Upper lobe of left lung (tissue), 6 donors: ENCODE results near the gene ANKRD24. TPM values are rescaled to one million over a fixed set of nuclear protein-coding genes. Genes with fewer than 3 reads are reported as not detected.
"Not testable (repeated sequence)": the region's sequence is repeated elsewhere in the genome, so short reads cannot be mapped to it uniquely, and the experiment has no call there.

Experiments used
- ATAC-seq, 2 donors: fragments of 200-7000 bp; cut with Tn5 transposase; one replicate each; pipeline ENCODE4 v1.9.1; 2022; ENCODE audit warnings: mild to moderate bottlenecking in 2 of 2, moderate library complexity in 2 of 2; ENCODE audit not compliant: low FRiP score in 2 of 2
- DNase-seq, 2 donors: peaks; one replicate each; pipeline ENCODE4 v3.0.0-alpha.2; 2019 to 2020
- H3K27ac ChIP-seq, 4 donors: fragments of 200-600 bp; sonication (generic); one replicate each; pipeline ENCODE4 v1.5.1; 2016 to 2019
- H3K27me3 ChIP-seq, 4 donors: fragments of 200-600 bp; sonication (generic); one replicate each; pipeline ENCODE4 v1.5.1; 2017 to 2019
- H3K36me3 ChIP-seq, 4 donors: fragments of 200-600 bp; sonication (generic); one replicate each; pipeline ENCODE4 v1.5.1; 2016 to 2019
- H3K4me1 ChIP-seq, 4 donors: fragments of 200-600 bp; sonication (generic); one replicate each; pipeline ENCODE4 v1.5.1; 2018 to 2019
- H3K4me3 ChIP-seq, 4 donors: fragments of 200-600 bp; sonication (generic); one replicate each; pipeline ENCODE4 v1.5.1; 2017 to 2019; ENCODE audit warnings: mild to moderate bottlenecking in 2 of 4, moderate library complexity in 1 of 4
- H3K9me3 ChIP-seq, 4 donors: fragments of 200-600 bp; sonication (generic); one replicate each; pipeline ENCODE4 v1.5.1; 2018 to 2019
- CTCF ChIP-seq, 6 experiments: fragments of 450-650 bp in 4 of 6; fragments of 200-600 bp in 2 of 6; sonication (generic) in 2 of 6; IDR thresholded peaks; one replicate each; pipeline ENCODE4 v1.5.1; 2016 to 2019; ENCODE audit warnings: antibody characterized with exemption in 6 of 6
- EP300 ChIP-seq, 4 donors: sonication (generic); formaldehyde crosslinking; IDR thresholded peaks; one replicate each; pipeline ENCODE4 v1.5.1; 2017; ENCODE audit warnings: antibody characterized with exemption in 4 of 4, control low read depth in 2 of 4
- POLR2A ChIP-seq, 4 donors: fragments of 450-650 bp; IDR thresholded peaks; one replicate each; pipeline ENCODE4 v1.5.1; 2016 to 2017; ENCODE audit warnings: antibody characterized with exemption in 4 of 4, mild to moderate bottlenecking in 2 of 4
- POLR2AphosphoS5 ChIP-seq, 2 donors: sonication (generic); formaldehyde crosslinking; IDR thresholded peaks; one replicate each; pipeline ENCODE4 v1.5.1; 2017; ENCODE audit warnings: antibody characterized with exemption in 2 of 2
- WGBS, 2 donors: methylation state at CpG; one replicate each; pipeline ENCODE4 v1.1.5; 2017 to 2018; 5-methylcytosine and 5-hydroxymethylcytosine counted together
- total RNA-seq, 6 donors: library from RNA; depleted of rRNA in 4 of 6; stranded (reverse); fragments of >200 nt in 4 of 6; gene quantifications; one replicate each; pipeline versions ENCODE4 v1.1.0 to v1.2.1, GENCODE V29; 2016 to 2021
- donor health status: DM: no; HTN: no; CAD: no; lungs with moderate emphysema.
- donor health status: DM: no; HTN: yes; CAD: no; lungs with severe emphysema.

ANKRD24 gene
- total RNA-seq, 6 donors from 2014 or later: 0.46 to 10.5 (median 1.3) TPM

- no peak overlapping the region for H3K27ac ChIP-seq
- H3K9me3 ChIP-seq: no peaks in the 10 kb centered on the region
- 74 to 75% methylated on average over 5 of the region's 5 CpGs for WGBS, 2 donors
- DNase-seq (no peak), ATAC-seq (no peak)
- no peaks in the 10 kb centered on the region for H3K36me3 ChIP-seq
- no peaks in the 10 kb centered on the region for H3K27me3 ChIP-seq
- H3K4me1 ChIP-seq: no peaks in the 10 kb centered on the region
- TF ChIP-seq POLR2AphosphoS5 (IDR thresholded peaks at IDR 0.05): no peak
- TF ChIP-seq POLR2A (IDR thresholded peaks at IDR 0.05): no peak
- no peak for TF ChIP-seq EP300 (IDR thresholded peaks at IDR 0.05)
- TF ChIP-seq CTCF (IDR thresholded peaks at IDR 0.05): no peak
- no peak overlapping the region for H3K4me3 ChIP-seq
Measured at GRCh38 chr19:4189641-4190040, 7.2 kb downstream of the ANKRD24 start.

GRCh38 chr19:4192537-4192936, 10.0 kb downstream of the ANKRD24 start:
- peaks cover 0 to 12% (median 3%) of the 10 kb centered on the region in 4 donors for H3K27me3 ChIP-seq
- H3K4me1 ChIP-seq, ATAC-seq, H3K9me3 ChIP-seq, H3K36me3 ChIP-seq, H3K4me3 ChIP-seq, H3K27ac ChIP-seq, DNase-seq: not testable (repeated sequence)
- 84 to 92% methylated on average over 3 of the region's 3 CpGs for WGBS, 2 donors

GRCh38 chr19:4194353-4194752, 11.9 kb downstream of the ANKRD24 start:
- Histone ChIP-seq H3K4me3 (no peak overlapping the region), H3K4me1 (peaks cover 0 to 10% (median 5%) of the 10 kb centered on the region in 4 donors), H3K36me3 (no peaks in the 10 kb centered on the region), H3K9me3 (no peaks in the 10 kb centered on the region), H3K27ac (no peak overlapping the region), H3K27me3 (peaks cover 0 to 22% (median 11%) of the 10 kb centered on the region in 4 donors)
- 45 to 62% methylated on average over 7 of the region's 7 CpGs for WGBS, 2 donors
- TF ChIP-seq CTCF (IDR thresholded peaks at IDR 0.05) (no peak), POLR2AphosphoS5 (IDR thresholded peaks at IDR 0.05) (no peak), EP300 (IDR thresholded peaks at IDR 0.05) (no peak), POLR2A (IDR thresholded peaks at IDR 0.05) (no peak)
- no peak for DNase-seq
- ATAC-seq: no peak

GRCh38 chr19:4196009-4196408, 13.5 kb downstream of the ANKRD24 start:
- no peak overlapping the region for H3K4me3 ChIP-seq
- TF ChIP-seq POLR2AphosphoS5 (IDR thresholded peaks at IDR 0.05): no peak
- TF ChIP-seq CTCF (IDR thresholded peaks at IDR 0.05): no peak
- TF ChIP-seq POLR2A (IDR thresholded peaks at IDR 0.05): no peak
- TF ChIP-seq EP300 (IDR thresholded peaks at IDR 0.05): no peak
- ATAC-seq: no peak
- H3K27me3 ChIP-seq: peaks cover 0 to 22% (median 11%) of the 10 kb centered on the region in 4 donors
- no peaks in the 10 kb centered on the region for H3K9me3 ChIP-seq
- no peak for DNase-seq
- peaks cover 0 to 10% (median 5%) of the 10 kb centered on the region in 4 donors for H3K4me1 ChIP-seq
- WGBS, 2 donors: 77 to 82% methylated on average over 8 of the region's 8 CpGs
- no peak overlapping the region for H3K27ac ChIP-seq
- H3K36me3 ChIP-seq: no peaks in the 10 kb centered on the region

- H3K36me3 ChIP-seq: no peaks in the 10 kb centered on the region
- no peak for DNase-seq
- no peak overlapping the region for H3K27ac ChIP-seq
- no peak overlapping the region for H3K4me3 ChIP-seq
- peaks cover 0 to 22% (median 11%) of the 10 kb centered on the region in 4 donors for H3K27me3 ChIP-seq
- WGBS, 2 donors: 77 to 92% methylated on average over 21 to 22 of the region's 22 CpGs
- ATAC-seq: no peak
- H3K9me3 ChIP-seq: no peaks in the 10 kb centered on the region
- H3K4me1 ChIP-seq: peaks cover 0 to 10% (median 5%) of the 10 kb centered on the region in 4 donors
- TF ChIP-seq POLR2A (IDR thresholded peaks at IDR 0.05): no peak
- TF ChIP-seq CTCF (IDR thresholded peaks at IDR 0.05): no peak
Measured at GRCh38 chr19:4196587-4197148, 14.2 kb downstream of the ANKRD24 start.
